ENCODE results near the gene COLEC12. TPM values are rescaled to one million over a fixed set of nuclear protein-coding genes. Genes with fewer than 3 reads are reported as not detected.

Gene COLEC12
- total RNA-seq, 1 donor from 2014 or later: 7.3 TPM

GRCh38 chr18:285817-286216 lies 214.7 kb downstream of the COLEC12 start:
- Histone ChIP-seq H3K4me1 (no peaks in the 10 kb centered on the region), H3K36me3 (no peaks in the 10 kb centered on the region), H3K27ac (replicated peaks) (no peak overlapping the region), H3K27me3 (ENCODE audit: low read depth) (peaks cover 22% of the 10 kb centered on the region), H3K9me3 (replicated peaks) (no peaks in the 10 kb centered on the region), H3K4me3 (no peak overlapping the region)
- no peak for DNase-seq
- intact Hi-C loops (cut with micrococcal nuclease): loop anchor here (5.0 kb wide), 1 partner anchor 331 kb away; no protein-coding TSS in a partner anchor
- TF ChIP-seq CTCF (IDR thresholded peaks at IDR 0.05; ENCODE audit: borderline replicate concordance): no peak

DNA sequence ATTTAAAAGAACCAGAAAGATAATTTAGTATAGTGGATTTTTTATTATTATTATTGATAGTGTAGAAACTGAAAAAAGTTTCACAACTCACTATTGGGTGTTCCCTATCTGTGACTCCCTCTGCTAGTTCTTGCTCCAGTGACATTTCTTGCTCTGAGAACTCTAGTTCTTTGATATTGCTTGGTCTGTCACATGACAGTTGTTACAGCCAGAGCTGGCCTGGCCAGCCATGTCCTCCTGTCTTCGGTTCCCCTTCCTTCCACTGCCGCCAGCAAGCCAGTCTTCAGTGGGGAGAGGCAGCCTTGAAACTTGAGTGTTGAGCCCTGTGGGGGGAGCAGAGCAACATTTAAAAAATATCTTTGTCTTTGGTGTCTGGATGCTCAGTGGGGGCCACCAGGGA lies 225.0 kb downstream of the COLEC12 start:
- no peak overlapping the region for H3K4me3 ChIP-seq
- TF ChIP-seq CTCF (IDR thresholded peaks at IDR 0.05; ENCODE audit: borderline replicate concordance): no peak
- no peak overlapping the region for H3K27ac ChIP-seq (replicated peaks)
- peaks cover 17% of the 10 kb centered on the region for H3K9me3 ChIP-seq (replicated peaks)
- no peak for DNase-seq
- H3K27me3 ChIP-seq (ENCODE audit: low read depth): no peaks in the 10 kb centered on the region
- H3K4me1 ChIP-seq: no peaks in the 10 kb centered on the region
- no peaks in the 10 kb centered on the region for H3K36me3 ChIP-seq
- intact Hi-C loops (cut with micrococcal nuclease): no loop called here

GRCh38 chr18:274313-274712 lies 226.2 kb downstream of the COLEC12 start:
- no peak for DNase-seq
- H3K27ac ChIP-seq (replicated peaks): no peak overlapping the region
- peaks cover 5% of the 10 kb centered on the region for H3K4me1 ChIP-seq
- no peaks in the 10 kb centered on the region for H3K36me3 ChIP-seq
- intact Hi-C loops (cut with micrococcal nuclease): no loop called here
- H3K9me3 ChIP-seq (replicated peaks): peaks cover 17% of the 10 kb centered on the region
- no peaks in the 10 kb centered on the region for H3K27me3 ChIP-seq (ENCODE audit: low read depth)
- H3K4me3 ChIP-seq: no peak overlapping the region
- no peak for TF ChIP-seq CTCF (IDR thresholded peaks at IDR 0.05; ENCODE audit: borderline replicate concordance)

DNA sequence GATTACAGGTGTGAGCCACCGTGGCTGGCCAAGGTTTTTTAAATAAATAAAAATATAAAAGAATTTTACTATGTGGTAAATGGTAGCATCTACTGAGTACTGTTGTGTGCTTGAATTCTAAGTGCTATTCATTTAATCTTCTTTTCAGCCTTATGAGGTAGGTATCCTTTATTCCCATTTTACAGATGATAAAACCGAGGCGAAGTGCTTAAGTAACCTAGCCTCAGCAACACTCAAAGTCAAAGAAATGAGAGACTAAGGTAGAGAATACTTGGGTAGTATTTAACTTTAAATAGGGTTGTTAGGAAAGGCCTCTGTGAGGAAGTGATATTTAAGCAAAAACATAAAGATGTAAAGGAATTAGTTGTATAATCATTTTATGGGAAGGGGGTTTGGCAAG lies 227.0 kb downstream of the COLEC12 start:
- Histone ChIP-seq H3K27me3 (ENCODE audit: low read depth) (no peaks in the 10 kb centered on the region), H3K36me3 (no peaks in the 10 kb centered on the region), H3K9me3 (replicated peaks) (peaks cover 11% of the 10 kb centered on the region), H3K27ac (replicated peaks) (no peak overlapping the region), H3K4me3 (no peak overlapping the region), H3K4me1 (peaks cover 13% of the 10 kb centered on the region)
- intact Hi-C loops (cut with micrococcal nuclease): no loop called here
- TF ChIP-seq CTCF (IDR thresholded peaks at IDR 0.05; ENCODE audit: borderline replicate concordance): no peak
- DNase-seq: no peak

GRCh38 chr18:272650-273049 lies 227.9 kb downstream of the COLEC12 start:
- no peaks in the 10 kb centered on the region for H3K36me3 ChIP-seq
- no peaks in the 10 kb centered on the region for H3K27me3 ChIP-seq (ENCODE audit: low read depth)
- peaks cover 20% of the 10 kb centered on the region for H3K4me1 ChIP-seq
- DNase-seq: no peak
- H3K9me3 ChIP-seq (replicated peaks): peaks cover 3% of the 10 kb centered on the region
- H3K27ac ChIP-seq (replicated peaks): no peak overlapping the region
- H3K4me3 ChIP-seq: no peak overlapping the region
- TF ChIP-seq CTCF (IDR thresholded peaks at IDR 0.05; ENCODE audit: borderline replicate concordance): no peak
- intact Hi-C loops (cut with micrococcal nuclease): no loop called here
